HAP-1 (cell line): Measurements from ENCODE around the gene TMEM250.

Source experiments
- DNase-seq, 2 experiments: peaks; one replicate each; pipeline ENCODE4 v3.0.0-alpha.2; 2016 to 2020; ENCODE audit warnings: low spot score in 2 of 2
- H3K27me3 ChIP-seq: fragments of 250-450 bp; sonication (Bioruptor Pico); 2 replicates; pipeline ENCODE4 v1.5.1; 2020; ENCODE audit warnings: low read depth, mild to moderate bottlenecking, moderate library complexity
- H3K36me3 ChIP-seq: fragments of 250-450 bp; sonication (Bioruptor Pico); replicated peaks from 2 replicates; pipeline ENCODE4 v1.5.1; 2020; ENCODE audit warnings: mild to moderate bottlenecking
- H3K4me1 ChIP-seq: fragments of 250-450 bp; sonication (Bioruptor Pico); 2 replicates; pipeline ENCODE4 v1.5.1; 2020; ENCODE audit warnings: mild to moderate bottlenecking
- H3K4me3 ChIP-seq: fragments of 250-450 bp; sonication (Bioruptor Pico); 2 replicates; pipeline ENCODE4 v1.5.1; 2020; ENCODE audit warnings: mild to moderate bottlenecking, moderate library complexity
- H3K9me3 ChIP-seq: fragments of 250-450 bp; sonication (Bioruptor Pico); 2 replicates; pipeline ENCODE4 v1.5.1; 2020; ENCODE audit warnings: mild to moderate bottlenecking, moderate library complexity
- in situ Hi-C: fragments of 300-500 bp; cut with MboI; formaldehyde crosslinking; loops from 3 replicates; pipeline ENCODE4 v1.14.3; 2020; ENCODE audit warnings: low sequenced_read_pairs, inconsistent platforms, mixed read lengths

TMEM250 gene

DNA sequence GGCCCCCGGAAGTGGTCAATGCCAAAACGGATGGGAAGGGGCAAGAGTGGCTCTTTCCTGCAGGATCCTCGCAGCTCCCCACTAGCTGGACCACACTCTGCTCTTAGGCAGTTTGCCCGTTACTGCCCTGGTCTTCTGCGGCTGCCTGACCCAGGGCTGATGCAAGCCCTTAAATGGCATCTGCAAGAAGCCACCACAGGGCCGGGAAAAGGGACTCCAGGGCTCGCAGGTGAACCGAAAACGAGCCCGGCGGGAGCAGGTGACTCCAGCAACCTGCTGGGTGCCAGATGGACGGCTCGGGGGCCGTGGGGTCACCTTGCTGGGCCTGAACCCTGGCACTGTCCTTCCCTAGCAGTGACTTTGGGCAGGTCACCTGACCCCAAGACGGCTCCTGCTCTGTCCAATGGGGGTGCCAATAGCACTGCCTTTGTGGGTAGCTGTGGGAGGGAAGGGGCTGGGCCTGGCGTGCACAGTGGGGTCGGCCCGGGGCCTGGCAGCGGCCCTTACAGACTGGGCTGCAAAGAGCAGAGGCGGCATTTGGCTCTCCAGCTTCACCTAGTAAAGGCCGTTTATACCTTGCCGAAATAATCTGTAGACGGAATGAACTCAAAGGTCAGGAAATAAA is 1.3 kb downstream of the TMEM250 start:
- no peaks in the 10 kb centered on the region for H3K9me3 ChIP-seq
- in situ Hi-C loops: no loop called here

DNA sequence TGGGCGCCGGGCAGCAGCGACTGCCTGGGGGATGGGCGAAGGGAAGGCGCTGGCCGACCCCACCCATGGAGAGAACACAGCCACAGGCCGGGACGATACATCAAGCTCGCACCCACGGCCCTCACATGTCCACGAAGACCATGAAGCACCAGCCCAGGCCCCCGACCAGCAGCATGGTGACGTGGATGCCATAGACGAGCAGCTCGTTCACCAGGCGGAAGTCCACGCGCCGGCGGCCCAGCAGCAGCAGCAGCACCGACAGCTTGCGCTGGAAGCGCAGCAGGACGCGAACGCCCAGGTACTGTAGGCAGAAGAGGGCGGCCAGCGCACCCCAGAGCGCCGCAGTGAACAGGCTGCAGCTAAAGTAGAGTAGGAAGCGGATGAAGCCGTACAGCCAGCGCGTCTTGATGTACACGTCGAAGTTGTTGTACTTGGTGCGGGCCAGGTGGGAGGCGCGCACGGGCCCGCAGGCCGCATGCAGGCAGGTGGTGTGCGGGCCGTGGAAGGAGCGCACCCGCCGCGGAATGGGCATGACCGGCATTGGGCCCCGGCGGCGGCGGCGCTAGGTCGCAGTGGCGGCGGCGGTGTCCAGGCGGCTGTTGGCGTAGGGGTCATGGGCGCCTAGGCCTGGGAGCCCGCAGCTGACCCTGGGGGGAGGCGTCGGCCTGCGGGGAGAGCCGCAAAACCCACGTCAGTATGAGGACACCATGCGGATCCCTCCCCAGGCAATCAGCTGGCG is 2.1 kb downstream of the TMEM250 start:
- Histone ChIP-seq H3K4me1 (peaks cover 3% of the 10 kb centered on the region), H3K36me3 (peaks cover 20% of the 10 kb centered on the region), H3K27me3 (no peaks in the 10 kb centered on the region), H3K4me3 (no peak overlapping the region; the same call in 1 of the 2 replicates), H3K9me3 (no peaks in the 10 kb centered on the region)
- in situ Hi-C loops: no loop called here
- DNase-seq: no peak

More for the DNA sequence above, 1.3 kb downstream of the TMEM250 start:
- no peaks in the 10 kb centered on the region for H3K27me3 ChIP-seq
- H3K4me3 ChIP-seq: peak overlapping the region; percentile 74
- peaks cover 3% of the 10 kb centered on the region for H3K4me1 ChIP-seq
- peaks cover 20% of the 10 kb centered on the region for H3K36me3 ChIP-seq
- DNase-seq: peak in 1 of 2 experiments; percentile 56

DNA sequence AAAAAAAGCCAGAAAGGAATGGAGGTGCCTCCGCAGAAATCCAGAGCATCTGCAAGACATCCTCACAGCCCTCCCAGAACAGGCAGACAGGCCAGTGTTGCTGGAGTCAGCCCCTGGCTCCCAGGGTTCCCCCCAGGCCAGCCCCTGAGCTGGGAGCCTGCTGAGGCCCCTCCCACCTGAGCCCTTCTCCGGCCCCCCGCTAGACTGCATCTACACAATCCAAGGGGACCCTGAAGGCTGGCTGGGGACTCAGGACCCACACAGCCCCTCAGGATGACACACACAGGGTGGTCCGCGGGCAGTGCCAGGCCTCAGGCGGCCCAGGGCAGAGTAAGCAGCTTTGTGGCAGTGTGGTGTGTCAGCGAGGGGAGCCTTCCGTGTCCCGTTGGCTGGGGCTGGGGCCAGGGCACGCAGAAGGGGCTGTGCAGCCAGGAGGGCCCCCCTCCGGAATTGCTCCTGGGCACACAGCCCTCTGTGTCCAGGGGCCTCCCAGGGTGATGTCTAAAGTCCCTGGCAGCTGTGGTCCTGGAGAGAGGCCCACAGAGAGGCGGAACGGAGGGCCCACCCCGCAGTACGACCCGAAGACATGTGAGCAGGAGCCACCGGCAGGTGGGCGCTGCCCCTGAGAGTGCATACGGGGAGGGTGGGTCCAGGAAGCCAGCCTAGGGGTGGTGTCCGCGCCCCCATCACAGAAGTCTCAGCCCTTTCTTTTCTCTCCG is 2.9 kb downstream of the TMEM250 start:
- Histone ChIP-seq H3K36me3 (peaks cover 20% of the 10 kb centered on the region), H3K27me3 (no peaks in the 10 kb centered on the region), H3K9me3 (no peaks in the 10 kb centered on the region), H3K4me1 (peaks cover 3% of the 10 kb centered on the region), H3K4me3 (no peak overlapping the region)
- in situ Hi-C loops: no loop called here
- no peak for DNase-seq

DNA sequence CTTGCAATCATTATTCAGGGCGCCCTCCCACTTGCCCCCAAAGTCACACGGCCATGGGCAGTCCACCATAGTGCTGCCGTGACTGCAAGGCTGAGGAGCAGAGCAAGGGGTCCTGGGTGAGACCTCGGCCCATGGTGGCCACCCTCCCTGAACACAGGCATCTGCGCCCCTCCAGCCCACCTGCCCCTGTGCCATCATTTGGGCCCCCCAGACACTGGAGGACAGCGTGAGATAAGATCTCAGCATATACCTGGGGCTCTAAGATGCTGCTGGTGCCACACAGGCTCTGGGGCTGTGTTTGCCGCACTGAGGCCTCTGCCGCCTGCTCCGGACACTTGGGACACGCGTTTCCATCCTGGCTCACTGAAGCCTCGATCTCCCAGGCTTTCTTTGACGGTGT is 3.5 kb downstream of the TMEM250 start:
- Histone ChIP-seq H3K9me3 (no peaks in the 10 kb centered on the region), H3K36me3 (peaks cover 20% of the 10 kb centered on the region), H3K4me1 (peaks cover 7% of the 10 kb centered on the region), H3K27me3 (no peaks in the 10 kb centered on the region), H3K4me3 (no peak overlapping the region)
- in situ Hi-C loops: no loop called here
- no peak for DNase-seq

DNA sequence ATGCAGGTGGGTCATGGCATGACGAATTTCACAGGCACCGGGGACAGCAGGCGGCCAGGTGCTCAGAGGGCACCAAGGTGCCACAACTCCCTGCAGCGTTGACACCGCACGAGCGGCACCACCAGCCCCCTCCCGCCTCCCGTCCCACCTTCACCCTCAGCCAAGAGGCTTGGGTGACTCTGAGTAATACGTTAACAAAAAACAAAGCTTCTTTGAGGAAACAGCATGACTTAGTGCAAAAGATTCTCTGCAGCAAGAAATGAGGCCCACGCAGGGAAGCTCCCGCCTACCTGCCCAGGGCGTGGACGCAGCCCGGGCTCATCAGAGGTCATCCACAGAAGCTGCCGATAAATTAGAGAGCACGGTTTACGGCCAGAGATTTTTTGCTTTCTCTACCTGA is 4.1 kb downstream of the TMEM250 start:
- Histone ChIP-seq H3K36me3 (peaks cover 20% of the 10 kb centered on the region), H3K4me3 (no peak overlapping the region), H3K4me1 (peaks cover 13% of the 10 kb centered on the region), H3K27me3 (no peaks in the 10 kb centered on the region), H3K9me3 (no peaks in the 10 kb centered on the region)
- no peak for DNase-seq
- in situ Hi-C loops: loop anchor here (5.0 kb wide), 1 partner anchor 152 kb away; the partner anchor contains the start of gene UBAC1

DNA sequence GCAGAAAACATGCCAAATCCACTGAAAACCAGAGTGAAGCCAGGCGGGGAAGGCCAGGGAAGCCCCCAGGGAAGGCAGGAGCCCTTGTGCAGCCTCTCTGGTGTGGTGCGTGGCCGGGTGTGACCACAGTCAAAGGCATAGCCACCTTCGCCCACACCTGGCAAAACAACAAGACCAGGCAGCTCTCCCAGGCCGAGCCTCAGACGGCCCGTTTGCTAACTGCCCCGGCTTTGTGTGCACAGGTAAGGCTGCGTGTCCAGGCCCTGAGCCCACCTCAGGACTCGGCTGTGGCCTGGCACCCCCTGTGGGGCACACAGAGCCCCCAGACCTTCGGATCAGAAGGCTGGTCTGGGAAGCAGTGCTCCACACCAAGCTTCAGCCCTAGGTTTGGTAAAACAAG is 6.1 kb downstream of the TMEM250 start:
- Histone ChIP-seq H3K27me3 (no peaks in the 10 kb centered on the region), H3K4me1 (peaks cover 21% of the 10 kb centered on the region), H3K9me3 (no peaks in the 10 kb centered on the region), H3K4me3 (no peak overlapping the region), H3K36me3 (peaks cover 20% of the 10 kb centered on the region)
- in situ Hi-C loops: loop anchor here (5.0 kb wide), 1 partner anchor 150 kb away; the partner anchor contains the start of gene UBAC1
- no peak for DNase-seq

DNA sequence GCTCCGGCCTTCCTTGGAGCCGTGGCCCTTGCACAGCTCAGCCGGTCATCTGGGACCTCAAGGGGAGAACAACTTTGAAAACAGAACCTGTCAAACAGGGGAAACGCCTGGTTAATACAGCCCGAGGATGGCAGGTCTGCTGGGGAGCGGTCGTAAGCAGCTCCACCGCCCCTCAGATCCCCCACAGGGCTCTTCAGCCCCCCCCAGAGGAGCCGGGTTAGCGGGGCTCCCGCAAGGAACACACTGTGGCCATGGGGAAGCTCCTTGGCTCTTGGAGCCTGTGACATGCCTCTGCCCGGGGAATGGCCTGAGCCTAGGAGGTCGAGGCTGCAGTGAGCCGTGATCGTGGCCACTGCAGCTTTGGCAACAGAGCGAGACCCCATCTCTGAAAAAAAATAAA is 6.8 kb downstream of the TMEM250 start:
- H3K9me3 ChIP-seq: no peaks in the 10 kb centered on the region
- H3K4me1 ChIP-seq: peaks cover 20% of the 10 kb centered on the region
- H3K4me3 ChIP-seq: no peak overlapping the region
- peaks cover 20% of the 10 kb centered on the region for H3K36me3 ChIP-seq
- no peaks in the 10 kb centered on the region for H3K27me3 ChIP-seq
- in situ Hi-C loops: loop anchor here (5.0 kb wide), 1 partner anchor 150 kb away; the partner anchor contains the start of gene UBAC1
- no peak for DNase-seq

DNA sequence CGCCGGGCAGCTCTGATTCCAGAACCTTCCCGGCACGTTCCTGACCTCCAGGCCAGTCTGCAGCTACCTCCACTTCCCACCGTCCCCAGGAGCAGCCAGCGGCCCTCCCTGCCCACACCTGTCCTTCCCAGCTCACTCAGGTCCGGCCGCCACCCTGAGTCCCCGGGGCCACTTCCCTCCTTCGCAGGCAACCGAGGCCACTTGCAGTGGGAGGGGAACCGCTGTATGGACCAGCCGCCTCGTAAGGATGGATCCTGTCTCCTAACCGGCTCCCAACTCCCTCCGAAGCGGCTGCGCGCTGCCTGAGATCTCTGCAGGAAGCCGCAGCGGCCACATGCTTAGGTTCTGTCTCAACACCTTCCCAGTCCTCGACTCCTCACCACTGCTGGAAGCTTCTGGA is 7.5 kb downstream of the TMEM250 start:
- H3K4me3 ChIP-seq: no peak overlapping the region

DNA sequence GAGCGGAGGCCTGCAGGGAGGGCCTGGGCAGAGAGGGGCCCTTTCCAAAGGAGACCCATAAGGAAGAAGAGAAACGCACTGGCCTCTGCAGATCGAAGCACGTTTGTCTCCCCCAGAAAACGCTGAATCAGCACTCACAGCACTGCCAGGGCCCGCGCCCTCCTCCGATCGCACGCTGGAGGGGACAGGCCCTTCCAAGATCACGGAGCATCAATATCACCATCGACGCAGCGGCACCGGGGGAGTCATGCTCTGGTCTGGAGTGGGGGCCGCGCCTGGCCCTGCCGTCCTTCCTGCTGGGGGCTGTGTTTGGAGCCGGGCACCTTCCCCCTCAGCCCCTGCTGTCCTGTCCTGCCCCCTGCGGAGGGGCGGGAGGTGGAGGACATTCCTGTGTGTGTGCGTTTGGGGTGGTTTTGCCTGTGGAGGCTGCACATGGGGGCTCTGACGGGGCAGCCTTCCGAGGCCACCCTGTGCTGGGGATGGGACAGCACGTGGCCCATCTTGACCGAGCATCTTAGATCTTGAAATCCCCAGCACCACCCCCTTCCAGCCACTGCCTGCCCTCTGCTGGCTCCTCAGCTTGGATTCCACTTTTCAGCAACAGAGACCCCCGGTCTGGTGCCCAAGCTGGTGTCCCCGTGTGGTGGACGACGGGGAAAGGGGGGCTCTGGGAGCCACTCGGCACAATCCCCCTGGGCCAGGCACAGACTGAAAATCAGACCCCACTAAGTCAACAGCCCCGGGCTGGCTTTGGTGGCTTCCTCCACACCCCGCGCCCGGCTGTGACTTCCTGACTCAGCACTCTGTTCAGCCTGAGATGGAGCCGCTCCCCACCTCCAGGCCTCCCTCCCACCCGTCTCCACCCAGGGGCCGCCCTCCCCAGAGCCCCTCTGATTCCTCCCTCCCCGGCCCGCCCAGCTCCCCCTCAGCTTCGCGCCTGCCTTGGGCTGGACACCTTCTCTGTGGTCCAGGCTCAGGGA is 8.3 kb downstream of the TMEM250 start:
- in situ Hi-C loops: loop anchor here (5.0 kb wide), 1 partner anchor 148 kb away; the partner anchor contains the start of gene UBAC1
- peak in 1 of 2 experiments; percentile 40 for DNase-seq
- H3K36me3 ChIP-seq: peaks cover 8% of the 10 kb centered on the region
- no peaks in the 10 kb centered on the region for H3K9me3 ChIP-seq
- peak overlapping the region; percentile 24 for H3K4me3 ChIP-seq
- H3K27me3 ChIP-seq: no peaks in the 10 kb centered on the region
- peaks cover 20% of the 10 kb centered on the region for H3K4me1 ChIP-seq

More for the DNA sequence above, 7.5 kb downstream of the TMEM250 start:
- Histone ChIP-seq H3K27me3 (no peaks in the 10 kb centered on the region), H3K9me3 (no peaks in the 10 kb centered on the region), H3K4me1 (peaks cover 20% of the 10 kb centered on the region), H3K36me3 (peaks cover 16% of the 10 kb centered on the region)
- in situ Hi-C loops: loop anchor here (5.0 kb wide), 1 partner anchor 149 kb away; the partner anchor contains the start of gene UBAC1
- DNase-seq: no peak

DNA sequence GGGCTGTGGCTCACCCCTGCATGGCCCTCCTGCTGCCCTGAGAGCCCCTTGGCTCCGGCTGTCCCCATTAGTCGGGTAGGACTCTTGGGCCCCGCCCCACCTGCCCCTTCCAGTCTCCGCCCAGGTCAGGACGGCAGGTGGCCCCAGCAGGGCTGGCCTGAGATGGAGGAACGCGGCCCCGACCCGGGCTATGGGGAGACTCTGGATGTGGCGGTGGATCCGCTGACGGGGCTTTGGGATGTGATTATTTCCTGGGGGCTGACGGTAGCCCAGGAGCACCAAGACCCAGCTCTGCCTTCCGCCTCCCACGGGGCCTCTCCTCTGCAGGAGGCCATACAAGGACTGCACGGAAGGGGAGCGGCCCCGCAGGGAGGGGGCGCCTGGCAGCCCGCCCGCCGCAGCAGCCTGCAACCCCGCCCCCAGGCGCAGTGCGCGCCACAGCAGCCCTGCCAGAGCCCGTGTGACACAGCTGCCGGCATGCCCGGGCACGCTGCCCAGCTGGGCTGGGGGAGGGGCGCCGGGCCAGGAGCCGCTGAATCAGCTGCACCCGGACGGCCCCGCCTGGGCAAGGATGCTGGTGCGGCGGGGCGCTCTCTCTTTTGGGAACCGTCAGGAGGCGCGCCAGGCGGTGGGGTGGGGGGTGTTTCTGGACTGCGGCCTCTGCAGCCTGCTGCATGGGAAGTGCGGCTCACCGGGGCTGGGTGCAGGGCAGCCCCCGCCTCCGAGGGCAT is 9.2 kb downstream of the TMEM250 start:
- Histone ChIP-seq H3K4me3 (peak overlapping the region; percentile 24), H3K36me3 (peaks cover under 1% of the 10 kb centered on the region), H3K4me1 (peaks cover 24% of the 10 kb centered on the region), H3K27me3 (no peaks in the 10 kb centered on the region), H3K9me3 (no peaks in the 10 kb centered on the region)
- in situ Hi-C loops: loop anchor here (5.0 kb wide), 1 partner anchor 147 kb away; the partner anchor contains the start of gene UBAC1
- peak; percentile 79 to 93 for DNase-seq

DNA sequence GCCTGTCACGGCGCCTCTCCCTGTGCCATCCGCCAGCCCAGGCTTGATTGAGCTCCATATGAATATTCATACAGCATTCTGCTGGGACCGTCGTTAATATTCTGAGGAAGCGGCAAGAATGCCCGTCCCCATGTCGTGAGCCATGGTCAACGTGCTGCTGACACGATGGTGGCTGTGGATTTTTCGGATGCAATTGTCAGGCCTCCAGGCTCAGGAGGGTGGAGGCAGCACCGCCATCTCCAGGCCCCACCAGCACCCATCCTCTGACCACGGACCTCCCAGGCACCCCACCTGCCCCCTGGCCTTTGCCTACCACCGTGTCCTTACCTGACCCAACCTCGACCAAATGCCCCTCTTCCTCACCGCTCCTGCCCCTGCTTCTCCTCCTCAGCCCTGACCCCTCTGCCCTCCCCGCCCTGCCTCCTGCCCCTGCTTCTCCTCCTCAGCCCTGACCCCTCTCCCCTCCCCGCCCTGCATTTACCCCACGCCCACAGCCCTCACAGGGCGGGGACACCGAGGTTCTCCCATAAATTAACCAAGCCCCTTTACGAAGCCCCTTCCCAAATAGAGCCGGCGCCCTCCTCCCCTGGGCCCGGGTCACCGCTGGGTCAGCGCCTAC is 9.9 kb downstream of the TMEM250 start:
- in situ Hi-C loops: no loop called here
- H3K27me3 ChIP-seq: no peaks in the 10 kb centered on the region
- no peaks in the 10 kb centered on the region for H3K36me3 ChIP-seq
- H3K4me1 ChIP-seq: peaks cover 31% of the 10 kb centered on the region
- peak overlapping the region; percentile 24 for H3K4me3 ChIP-seq
- DNase-seq: no peak
- no peaks in the 10 kb centered on the region for H3K9me3 ChIP-seq
